ENCODE results near the gene SEC24B. TPM values are rescaled to one million over a fixed set of nuclear protein-coding genes. Genes with fewer than 3 reads are reported as not detected.
"Not testable (repeated sequence)": the region's sequence is repeated elsewhere in the genome, so short reads cannot be mapped to it uniquely, and the experiment has no call there.

Gene SEC24B
- total RNA-seq, 1 experiment from 2014 or later = 7.0 TPM

DNA sequence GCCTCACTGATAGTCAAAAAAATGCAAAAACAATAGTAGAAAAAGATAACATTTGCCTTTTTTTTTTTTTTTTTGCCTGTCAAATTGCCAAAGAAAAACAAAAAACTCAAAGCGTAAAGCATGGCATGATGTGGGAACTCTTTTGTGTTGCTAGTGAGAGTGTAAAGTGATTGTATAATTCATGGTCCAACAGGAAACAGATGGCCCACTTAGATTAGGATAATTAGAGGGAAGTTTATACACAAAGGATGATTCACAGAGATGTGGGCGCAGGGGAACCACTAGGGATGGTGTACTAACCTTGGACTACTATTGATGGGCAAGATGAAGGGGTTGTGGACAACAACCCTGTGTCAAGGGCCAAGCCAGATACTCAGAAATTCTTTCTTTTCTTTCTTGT lies 142.8 kb downstream of the SEC24B start:
- DNase-seq (ENCODE audit: low read depth) = peak; percentile 56

DNA sequence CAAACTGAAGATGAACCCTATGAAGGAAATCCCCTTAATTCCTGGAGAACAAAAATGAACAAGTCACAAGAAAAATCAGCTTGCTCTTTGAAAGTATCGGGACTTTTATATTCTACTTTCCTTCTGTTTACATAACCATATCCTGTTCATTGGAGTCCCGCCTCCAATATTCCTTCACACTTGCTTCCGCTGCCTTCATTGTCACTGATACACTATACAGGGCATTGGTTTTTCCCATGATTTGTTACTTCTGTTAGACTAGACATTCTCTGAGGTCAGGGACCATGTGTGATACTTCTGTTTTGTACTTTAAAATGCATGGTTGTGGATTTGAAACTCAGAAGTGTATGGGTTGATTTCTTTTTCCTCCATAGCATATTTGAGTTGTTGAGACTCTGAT lies 145.2 kb downstream of the SEC24B start:
- DNase-seq (ENCODE audit: low read depth) = no peak

- DNase-seq (ENCODE audit: low read depth) = not testable (repeated sequence)
These were observed 146.4 kb downstream of the SEC24B start for GRCh38 chr4:109579997-109580396.

DNA sequence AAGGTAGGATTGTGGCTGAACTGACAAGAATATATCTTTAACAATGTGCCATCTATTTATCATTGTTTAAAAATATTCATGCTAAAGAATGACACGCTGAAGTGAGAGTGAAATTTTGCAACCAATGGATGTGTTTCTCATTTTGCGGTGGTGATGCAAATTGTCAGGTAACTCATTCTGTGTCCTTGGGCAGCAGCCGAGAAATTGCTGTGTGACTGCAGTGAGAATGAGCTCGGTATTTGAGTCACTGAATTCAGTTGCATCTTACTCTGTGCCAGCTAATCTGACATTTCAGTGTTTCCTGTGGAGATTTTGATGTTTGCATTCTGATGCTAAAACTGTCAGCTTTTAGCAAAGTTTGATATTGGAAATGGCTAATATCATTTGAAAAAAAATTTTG lies 154.6 kb downstream of the SEC24B start:
- no peak for DNase-seq (ENCODE audit: low read depth)

GRCh38 chr4:109589119-109589518 lies 155.5 kb downstream of the SEC24B start:
- no peak for DNase-seq (ENCODE audit: low read depth)

- no peak for DNase-seq (ENCODE audit: low read depth)
These were observed 156.0 kb downstream of the SEC24B start for GRCh38 chr4:109589605-109590004.

Other genes with a start within 250 kb of the SEC24B start
- gene COL25A1, start 131.2 kb upstream of the SEC24B start, total RNA-seq (2014; rRNA removed; shearing (Covaris generic)) = 0.33 and 0.74 TPM in 2 replicates
- 12.5 and 49.1 TPM in 2 replicates for gene MCUB, start 126.4 kb downstream of the SEC24B start, total RNA-seq (2014; rRNA removed; shearing (Covaris generic))

All from Daoy (cell line).